Osteocyte (in vitro differentiated cells): ENCODE data around the gene ZNF630. TPM values are rescaled to one million over a fixed set of nuclear protein-coding genes. Genes with fewer than 3 reads are reported as not detected.
A peak's percentile ranks its signal among the peaks of the same experiment; 100 is the strongest.
"Not testable (repeated sequence)": the region's sequence is repeated elsewhere in the genome, so short reads cannot be mapped to it uniquely, and the experiment has no call there.

Experiments used
- DNase-seq: peaks from one replicate; pipeline ENCODE4 v3.0.0; 2021; ENCODE audit warnings: mixed read lengths; ENCODE audit not compliant: unreplicated experiment; ENCODE audit errors: extremely low spot score
- H3K27ac Mint-ChIP-seq: one replicate; pipeline ENCODE4 v1.8.0; 2021; ENCODE audit warnings: mild to moderate bottlenecking, mixed read lengths; ENCODE audit not compliant: unreplicated experiment
- H3K27me3 Mint-ChIP-seq: one replicate; pipeline ENCODE4 v1.8.0; 2021; ENCODE audit warnings: mixed read lengths; ENCODE audit not compliant: unreplicated experiment
- H3K36me3 Mint-ChIP-seq: one replicate; pipeline ENCODE4 v1.8.0; 2021; ENCODE audit warnings: mixed read lengths; ENCODE audit not compliant: unreplicated experiment
- H3K4me1 Mint-ChIP-seq: one replicate; pipeline ENCODE4 v1.8.0; 2021; ENCODE audit warnings: mixed read lengths; ENCODE audit not compliant: unreplicated experiment
- H3K4me3 Mint-ChIP-seq: one replicate; pipeline ENCODE4 v1.8.0; 2021; ENCODE audit warnings: mild to moderate bottlenecking, moderate library complexity, mixed read lengths; ENCODE audit not compliant: unreplicated experiment
- H3K9me3 Mint-ChIP-seq: one replicate; pipeline ENCODE4 v1.8.0; 2021; ENCODE audit warnings: mixed read lengths; ENCODE audit not compliant: unreplicated experiment
- total RNA-seq: library from RNA; stranded (reverse); gene quantifications from 2 replicates; pipeline ENCODE4 v1.2.1, GENCODE V29; 2021
- TF ChIP-seq, protein P1 (sequence below): fragments of 200-600 bp; sonication (generic); IDR thresholded peaks from 2 replicates; pipeline ENCODE4 v1.5.0; 2021; ENCODE audit warnings: antibody characterized with exemption, mild to moderate bottlenecking, moderate library complexity

Gene ZNF630
- total RNA-seq, 1 donor from 2014 or later = 2.4 TPM

DNA sequence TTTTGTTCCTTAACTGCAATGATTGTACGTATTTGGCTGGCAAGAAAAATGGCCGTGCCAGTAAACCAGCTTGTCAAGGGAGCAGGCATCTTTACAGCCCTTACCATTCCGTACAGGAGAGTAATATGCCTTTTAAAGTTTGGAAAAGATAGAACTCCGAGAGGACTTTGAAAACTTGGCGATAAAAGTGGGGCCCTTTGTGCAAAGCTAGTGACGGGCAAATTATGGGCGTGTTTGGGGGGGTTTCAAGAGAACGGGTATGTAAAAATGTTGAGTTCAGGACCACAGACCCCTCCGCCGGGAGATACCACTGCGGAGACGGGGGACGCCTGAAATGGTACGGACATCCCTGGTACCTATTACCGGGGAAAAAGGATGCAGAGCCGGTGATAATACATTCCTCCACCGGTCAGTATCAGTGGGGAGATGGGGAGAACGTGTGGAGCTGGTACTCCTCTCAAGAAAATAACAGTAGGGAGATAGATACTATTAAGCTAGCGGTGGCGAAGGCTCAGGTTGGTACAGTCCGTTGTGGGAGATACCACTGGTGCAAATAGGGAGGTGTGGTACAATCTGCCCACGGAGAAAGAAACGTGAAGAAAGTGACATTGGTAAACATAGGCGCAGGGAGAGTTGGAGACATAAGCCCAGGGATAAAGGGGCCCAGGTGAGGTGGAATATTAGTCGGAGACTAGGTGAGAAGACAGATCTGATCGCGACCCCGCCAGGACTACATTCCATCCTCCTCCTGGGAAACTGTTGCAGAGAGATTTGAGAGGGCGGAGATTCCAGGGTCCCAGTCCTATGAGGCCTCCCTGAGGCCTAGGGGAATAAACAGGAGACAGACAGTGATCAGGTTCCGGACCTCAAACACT is 50.2 kb downstream of the ZNF630 start:
- no peaks in the 10 kb centered on the region for H3K9me3 Mint-ChIP-seq
- TF ChIP-seq, protein P1, sequence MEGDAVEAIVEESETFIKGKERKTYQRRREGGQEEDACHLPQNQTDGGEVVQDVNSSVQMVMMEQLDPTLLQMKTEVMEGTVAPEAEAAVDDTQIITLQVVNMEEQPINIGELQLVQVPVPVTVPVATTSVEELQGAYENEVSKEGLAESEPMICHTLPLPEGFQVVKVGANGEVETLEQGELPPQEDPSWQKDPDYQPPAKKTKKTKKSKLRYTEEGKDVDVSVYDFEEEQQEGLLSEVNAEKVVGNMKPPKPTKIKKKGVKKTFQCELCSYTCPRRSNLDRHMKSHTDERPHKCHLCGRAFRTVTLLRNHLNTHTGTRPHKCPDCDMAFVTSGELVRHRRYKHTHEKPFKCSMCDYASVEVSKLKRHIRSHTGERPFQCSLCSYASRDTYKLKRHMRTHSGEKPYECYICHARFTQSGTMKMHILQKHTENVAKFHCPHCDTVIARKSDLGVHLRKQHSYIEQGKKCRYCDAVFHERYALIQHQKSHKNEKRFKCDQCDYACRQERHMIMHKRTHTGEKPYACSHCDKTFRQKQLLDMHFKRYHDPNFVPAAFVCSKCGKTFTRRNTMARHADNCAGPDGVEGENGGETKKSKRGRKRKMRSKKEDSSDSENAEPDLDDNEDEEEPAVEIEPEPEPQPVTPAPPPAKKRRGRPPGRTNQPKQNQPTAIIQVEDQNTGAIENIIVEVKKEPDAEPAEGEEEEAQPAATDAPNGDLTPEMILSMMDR = no peak
- H3K4me3 Mint-ChIP-seq = peak overlapping the region; percentile 90
- H3K27me3 Mint-ChIP-seq = no peaks in the 10 kb centered on the region
- H3K27ac Mint-ChIP-seq = peak overlapping the region; percentile 99
- DNase-seq = peak; percentile 88
- H3K4me1 Mint-ChIP-seq = peaks cover 7% of the 10 kb centered on the region
- no peaks in the 10 kb centered on the region for H3K36me3 Mint-ChIP-seq

GRCh38 chrX:48020472-48020871 is 51.0 kb downstream of the ZNF630 start:
- not testable (repeated sequence) for H3K27ac Mint-ChIP-seq, H3K4me1 Mint-ChIP-seq, H3K27me3 Mint-ChIP-seq, H3K4me3 Mint-ChIP-seq, H3K36me3 Mint-ChIP-seq, DNase-seq, H3K9me3 Mint-ChIP-seq

DNA sequence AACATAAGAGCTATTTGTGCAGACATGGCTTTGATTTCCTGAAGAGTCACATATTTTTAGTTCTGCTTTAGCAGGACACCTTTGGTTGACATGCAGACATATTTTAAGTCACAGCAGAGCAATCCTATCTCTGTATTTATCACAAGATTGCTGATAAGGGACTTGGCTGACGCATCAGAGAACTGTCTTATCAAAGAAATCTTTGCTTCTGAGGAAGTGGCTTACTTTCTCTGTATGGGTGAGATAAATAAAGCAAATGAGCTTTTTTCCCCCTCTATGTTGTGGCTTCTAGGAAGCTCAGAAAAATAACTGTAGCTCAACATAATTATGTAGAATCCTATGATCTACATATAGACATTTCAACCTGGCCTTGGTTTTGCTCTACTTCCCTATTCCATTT is 51.5 kb downstream of the ZNF630 start:
- not testable (repeated sequence) for DNase-seq, H3K4me1 Mint-ChIP-seq, H3K27me3 Mint-ChIP-seq, H3K27ac Mint-ChIP-seq, H3K9me3 Mint-ChIP-seq, H3K4me3 Mint-ChIP-seq, H3K36me3 Mint-ChIP-seq

- H3K27me3 Mint-ChIP-seq, H3K27ac Mint-ChIP-seq, H3K36me3 Mint-ChIP-seq, H3K4me1 Mint-ChIP-seq, H3K4me3 Mint-ChIP-seq, H3K9me3 Mint-ChIP-seq, DNase-seq: not testable (repeated sequence)
Measured at GRCh38 chrX:48016583-48017310, 54.7 kb downstream of the ZNF630 start.

DNA sequence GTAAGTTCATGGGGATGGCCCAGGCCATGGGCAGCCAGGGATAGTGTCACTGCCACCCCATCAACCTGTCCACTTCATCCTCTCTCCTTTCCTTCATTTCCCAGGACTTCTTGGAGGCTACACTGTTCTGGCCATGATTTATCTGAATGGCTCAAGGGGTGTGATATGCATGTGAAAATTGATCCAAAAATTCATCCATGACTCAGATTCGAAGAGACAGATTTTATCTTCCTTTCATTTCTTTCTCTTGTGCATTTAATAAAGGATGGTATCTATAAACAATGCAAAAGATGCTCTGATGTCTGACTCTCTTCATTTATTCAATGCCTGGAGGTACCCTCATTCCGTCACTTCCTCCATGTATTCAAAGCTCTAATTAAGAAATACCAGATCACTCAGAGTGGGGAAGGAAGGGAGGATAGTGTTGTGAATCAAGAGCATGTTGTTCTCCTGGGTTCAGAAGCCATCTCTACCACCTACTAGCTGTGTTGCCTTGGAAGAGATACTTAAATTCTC is 61.9 kb downstream of the ZNF630 start:
- H3K4me3 Mint-ChIP-seq, H3K27me3 Mint-ChIP-seq, H3K9me3 Mint-ChIP-seq, H3K4me1 Mint-ChIP-seq, H3K36me3 Mint-ChIP-seq, H3K27ac Mint-ChIP-seq, DNase-seq: not testable (repeated sequence)

Other genes starting within 250 kb of the ZNF630 start
- 8.7 and 9.6 TPM in 2 replicates for gene ZNF81, start 234.7 kb downstream of the ZNF630 start, total RNA-seq
- gene ZNF182, start 67.7 kb downstream of the ZNF630 start, total RNA-seq = 5.4 and 6.0 TPM in 2 replicates
- not detected in 2 replicates for gene SPACA5, start 64.7 kb downstream of the ZNF630 start, total RNA-seq
- not detected in 2 replicates for gene SPACA5B, start 59.0 kb upstream of the ZNF630 start, total RNA-seq
- not detected in 2 replicates for gene SSX5, start 125.2 kb upstream of the ZNF630 start, total RNA-seq
- gene SSX1, start 183.8 kb upstream of the ZNF630 start, total RNA-seq = not detected in 2 replicates